Vagina (tissue), 2 donors: ENCODE data around the gene SPATS2. TPM values are rescaled to one million over a fixed set of nuclear protein-coding genes. Genes with fewer than 3 reads are reported as not detected.

Experiments used
- DNase-seq, 2 donors: peaks; one replicate each; pipeline ENCODE4 v3.0.0-alpha.2; 2017; ENCODE audit errors: extremely low spot score in 2 of 2
- H3K27ac ChIP-seq: fragments of 200-600 bp; sonication (generic); one replicate; pipeline ENCODE4 v1.5.1; 2019
- H3K27me3 ChIP-seq: fragments of 200-600 bp; sonication (generic); one replicate; pipeline ENCODE4 v1.5.1; 2019
- H3K36me3 ChIP-seq, 2 donors: fragments of 200-600 bp; sonication (generic); one replicate each; pipeline ENCODE4 v1.5.1; 2017 to 2019
- H3K4me1 ChIP-seq: fragments of 200-600 bp; sonication (generic); one replicate; pipeline ENCODE4 v1.5.1; 2019
- H3K4me3 ChIP-seq, 2 donors: fragments of 200-600 bp; sonication (generic); 1 replicate in 1 of 2; 2 replicates in 1 of 2; pipeline ENCODE4 v1.5.1; 2016 to 2019
- H3K9me3 ChIP-seq: fragments of 200-600 bp; sonication (generic); one replicate; pipeline ENCODE4 v1.5.1; 2019
- CTCF ChIP-seq, 3 experiments: fragments of 450-650 bp in 2 of 3; fragments of 200-600 bp in 1 of 3; sonication (generic) in 1 of 3; IDR thresholded peaks; one replicate each; pipeline ENCODE4 v1.5.1; 2017 to 2019; ENCODE audit warnings: antibody characterized with exemption in 3 of 3, mild to moderate bottlenecking in 2 of 3, moderate library complexity in 2 of 3
- POLR2A ChIP-seq, 2 donors: fragments of 450-650 bp; IDR thresholded peaks; one replicate each; pipeline ENCODE4 v1.6.1; 2017; ENCODE audit warnings: antibody characterized with exemption in 2 of 2, mild to moderate bottlenecking in 2 of 2, moderate library complexity in 2 of 2
- POLR2AphosphoS5 ChIP-seq, 2 donors: sonication (generic); formaldehyde crosslinking; IDR thresholded peaks; one replicate each; pipeline ENCODE4 v1.9.0; 2017; ENCODE audit warnings: antibody characterized with exemption in 2 of 2, mild to moderate bottlenecking in 2 of 2, low read depth in 1 of 2; ENCODE audit not compliant: insufficient read depth in 1 of 2
- intact Hi-C: fragments of 100-400 bp; cut with DNase I; formaldehyde crosslinking; loops from one replicate; pipeline ENCODE4 v1.15.1; 2023
- total RNA-seq: library from RNA; depleted of rRNA; stranded (reverse); fragments of >200 nt; gene quantifications from one replicate; pipeline ENCODE4 v1.2.3, GENCODE V29; 2016

SPATS2 gene
- total RNA-seq, 1 donor from 2014 or later = 28.0 TPM

GRCh38 chr12:49556391-49557186 is 189.3 kb downstream of the SPATS2 start:
- no peak for DNase-seq
- Histone ChIP-seq H3K36me3 (peaks cover 0 to 46% of the 10 kb centered on the region in 2 donors), H3K9me3 (no peaks in the 10 kb centered on the region), H3K4me3 (no peak overlapping the region), H3K27ac (no peak overlapping the region), H3K4me1 (no peaks in the 10 kb centered on the region), H3K27me3 (no peaks in the 10 kb centered on the region)
- TF ChIP-seq POLR2AphosphoS5 (IDR thresholded peaks at IDR 0.05; ENCODE audit: insufficient read depth in 1 of 2, low read depth in 1 of 2) = no peak
- no peak for TF ChIP-seq CTCF (IDR thresholded peaks at IDR 0.05)
- no peak for TF ChIP-seq POLR2A (IDR thresholded peaks at IDR 0.05)
- intact Hi-C loops = no loop called here

GRCh38 chr12:49557187-49557916 is 190.1 kb downstream of the SPATS2 start:
- TF ChIP-seq CTCF (IDR thresholded peaks at IDR 0.05) (no peak), POLR2AphosphoS5 (IDR thresholded peaks at IDR 0.05; ENCODE audit: insufficient read depth in 1 of 2, low read depth in 1 of 2) (no peak), POLR2A (IDR thresholded peaks at IDR 0.05) (no peak)
- H3K27ac ChIP-seq = no peak overlapping the region
- intact Hi-C loops = no loop called here
- no peak overlapping the region for H3K4me3 ChIP-seq
- no peaks in the 10 kb centered on the region for H3K9me3 ChIP-seq
- no peak for DNase-seq
- H3K27me3 ChIP-seq = no peaks in the 10 kb centered on the region
- H3K36me3 ChIP-seq = peaks cover 0 to 53% of the 10 kb centered on the region in 2 donors
- no peaks in the 10 kb centered on the region for H3K4me1 ChIP-seq

GRCh38 chr12:49557917-49558215 is 190.6 kb downstream of the SPATS2 start:
- TF ChIP-seq CTCF (IDR thresholded peaks at IDR 0.05) (no peak), POLR2A (IDR thresholded peaks at IDR 0.05) (no peak), POLR2AphosphoS5 (IDR thresholded peaks at IDR 0.05; ENCODE audit: insufficient read depth in 1 of 2, low read depth in 1 of 2) (no peak)

GRCh38 chr12:49558526-49558925 is 191.3 kb downstream of the SPATS2 start:
- intact Hi-C loops = no loop called here
- H3K36me3 ChIP-seq = peaks cover 0 to 64% of the 10 kb centered on the region in 2 donors
- H3K27ac ChIP-seq = no peak overlapping the region
- H3K9me3 ChIP-seq = no peaks in the 10 kb centered on the region
- H3K4me1 ChIP-seq = no peaks in the 10 kb centered on the region
- no peaks in the 10 kb centered on the region for H3K27me3 ChIP-seq
- no peak for DNase-seq
- TF ChIP-seq POLR2AphosphoS5 (IDR thresholded peaks at IDR 0.05; ENCODE audit: insufficient read depth in 1 of 2, low read depth in 1 of 2) (no peak), CTCF (IDR thresholded peaks at IDR 0.05) (no peak), POLR2A (IDR thresholded peaks at IDR 0.05) (no peak)
- H3K4me3 ChIP-seq = no peak overlapping the region

More at GRCh38 chr12:49557917-49558215, 190.6 kb downstream of the SPATS2 start:
- Histone ChIP-seq H3K27ac (no peak overlapping the region), H3K36me3 (peaks cover 0 to 57% of the 10 kb centered on the region in 2 donors), H3K27me3 (no peaks in the 10 kb centered on the region), H3K4me1 (no peaks in the 10 kb centered on the region), H3K9me3 (no peaks in the 10 kb centered on the region), H3K4me3 (no peak overlapping the region)
- DNase-seq = no peak
- intact Hi-C loops = no loop called here
